ENCODE results near the gene COL13A1.

Gene COL13A1

DNA sequence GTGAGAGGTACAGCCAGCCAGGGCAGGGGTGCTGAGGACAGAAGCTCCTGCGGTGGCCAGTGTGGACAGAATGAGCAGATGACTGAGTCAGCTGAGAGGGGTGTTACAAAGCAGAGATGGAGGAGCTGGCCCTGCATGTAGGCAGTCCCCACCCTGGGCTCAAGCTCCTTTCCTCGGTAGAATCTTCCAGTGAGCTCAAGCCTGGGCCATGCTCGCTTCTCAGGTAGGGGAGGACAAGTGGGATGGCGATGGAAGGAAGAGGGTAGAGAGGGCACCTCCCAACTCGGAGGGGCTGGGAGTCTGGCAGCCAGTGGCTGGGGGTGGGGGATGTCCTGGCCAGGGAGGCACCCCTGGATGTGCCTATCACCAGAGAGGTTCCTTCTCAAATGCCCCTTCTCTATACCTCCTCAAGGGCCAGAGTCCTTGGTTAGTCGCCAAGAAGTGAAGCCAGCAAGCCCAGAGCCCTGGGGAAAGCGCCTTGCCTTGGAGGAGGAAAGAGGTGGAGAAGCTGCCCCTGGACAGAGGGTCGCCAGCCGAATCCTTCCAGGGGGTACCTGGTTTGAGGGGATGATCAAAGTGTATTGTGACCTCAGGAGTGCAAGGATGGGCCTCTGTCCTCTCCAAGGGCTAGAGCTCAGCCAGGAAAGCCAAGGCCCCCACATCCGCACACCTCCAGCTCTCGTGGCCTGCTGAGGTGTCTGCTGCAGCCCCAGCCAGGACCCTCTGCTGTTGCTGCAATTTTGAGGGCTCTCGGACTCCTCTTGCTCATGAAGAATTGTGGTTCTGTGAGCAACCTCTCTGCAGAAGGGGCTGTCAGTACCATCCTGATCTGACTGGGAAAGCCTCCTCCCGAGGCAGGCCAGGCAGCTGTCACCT, 162.4 kb downstream of the COL13A1 start:
- DNase-seq (ENCODE audit: low spot score): no peak

DNA sequence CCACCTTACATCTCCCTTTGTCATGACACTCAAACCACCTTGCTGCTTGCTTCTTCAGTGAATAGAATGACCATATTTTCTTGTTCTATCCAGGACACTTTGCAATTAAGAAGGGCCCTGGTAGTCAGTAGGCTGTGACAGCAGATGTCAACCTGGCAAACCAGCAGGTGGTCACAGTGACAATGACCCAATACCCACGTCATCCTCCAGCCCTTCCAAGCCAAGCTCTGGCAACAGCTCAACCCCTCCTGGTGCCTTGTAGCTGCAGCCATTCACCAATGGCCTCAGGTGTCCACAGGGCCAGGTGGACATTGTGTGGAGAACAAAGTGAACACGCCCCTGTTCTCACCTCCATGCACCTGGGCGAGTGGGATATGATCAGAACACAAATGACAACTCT, 163.4 kb downstream of the COL13A1 start:
- no peak for DNase-seq (ENCODE audit: low spot score)

DNA sequence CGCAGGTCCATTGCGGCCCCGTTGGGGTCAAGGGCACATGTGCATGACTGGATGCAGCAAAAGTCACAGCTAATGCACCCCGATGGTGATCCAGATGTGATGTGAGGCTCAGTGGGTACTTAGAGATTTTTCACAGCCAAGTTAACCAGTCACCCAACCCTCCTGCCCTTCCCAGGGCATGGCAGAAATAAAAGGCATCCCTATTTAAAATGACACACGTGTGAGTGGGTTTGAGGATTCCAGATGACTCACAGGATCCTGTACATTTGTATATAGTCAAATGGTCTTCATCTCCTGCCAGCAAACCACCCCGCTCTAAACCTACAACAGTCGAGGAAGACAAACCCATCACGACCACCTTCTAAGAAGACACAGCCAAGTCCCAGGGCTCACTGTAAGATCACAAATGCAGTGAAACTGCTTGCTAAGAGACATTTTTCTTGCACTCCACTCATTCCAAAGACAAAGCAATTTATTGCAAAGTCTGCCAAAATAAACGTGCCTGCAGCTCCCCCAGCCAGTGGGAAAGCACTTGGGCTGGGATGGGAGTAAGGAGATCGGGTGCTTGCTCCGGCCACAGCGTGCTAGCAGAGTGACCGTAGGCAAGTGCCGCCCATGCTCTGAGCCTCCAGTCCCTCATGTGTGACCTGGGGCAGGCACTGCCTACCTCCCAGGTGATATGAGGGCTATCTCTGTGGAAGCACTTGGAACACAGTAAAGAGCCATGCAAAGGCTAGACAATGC, 164.4 kb downstream of the COL13A1 start:
- DNase-seq (ENCODE audit: low spot score): no peak

DNA sequence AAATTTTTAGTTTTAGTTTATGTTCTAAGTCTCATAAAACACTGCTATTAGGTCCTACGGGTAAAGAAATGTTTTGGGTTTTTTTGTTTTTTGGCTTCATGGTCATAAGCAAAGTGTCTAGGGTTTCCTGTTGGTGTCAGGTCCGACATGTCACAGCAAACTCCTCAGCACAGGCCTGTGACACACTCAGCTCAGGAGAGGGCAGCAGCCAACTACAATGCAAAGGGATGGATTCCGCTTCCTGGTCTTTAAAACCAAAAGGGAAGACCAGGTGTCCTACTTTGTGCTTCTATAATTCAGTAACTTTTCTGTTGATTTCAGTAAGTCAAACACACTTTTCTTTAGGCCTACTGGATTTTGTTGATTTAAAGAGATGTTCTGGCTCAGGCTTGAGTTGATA, 167.1 kb downstream of the COL13A1 start:
- no peak for DNase-seq (ENCODE audit: low spot score)

DNA sequence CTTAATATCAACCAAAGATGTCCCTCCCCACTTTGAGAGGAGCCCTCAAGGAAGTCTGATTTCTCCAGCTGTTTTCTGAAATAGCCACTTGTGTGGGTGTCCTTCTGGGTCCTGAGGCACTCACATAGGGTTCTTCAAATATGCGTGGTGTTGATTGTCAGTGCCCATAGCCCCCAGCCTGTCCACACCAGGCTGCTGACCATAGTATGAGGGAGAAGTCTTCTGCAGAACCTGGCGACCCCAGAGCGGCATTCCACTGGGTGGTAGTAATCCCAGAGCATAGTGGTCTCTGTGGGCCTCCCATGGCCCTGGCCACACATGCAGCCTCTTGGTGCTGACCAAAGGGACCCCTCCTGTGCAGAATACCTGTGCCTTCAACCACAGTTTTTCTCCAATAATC, 168.3 kb downstream of the COL13A1 start:
- DNase-seq (ENCODE audit: low spot score): no peak

DNA sequence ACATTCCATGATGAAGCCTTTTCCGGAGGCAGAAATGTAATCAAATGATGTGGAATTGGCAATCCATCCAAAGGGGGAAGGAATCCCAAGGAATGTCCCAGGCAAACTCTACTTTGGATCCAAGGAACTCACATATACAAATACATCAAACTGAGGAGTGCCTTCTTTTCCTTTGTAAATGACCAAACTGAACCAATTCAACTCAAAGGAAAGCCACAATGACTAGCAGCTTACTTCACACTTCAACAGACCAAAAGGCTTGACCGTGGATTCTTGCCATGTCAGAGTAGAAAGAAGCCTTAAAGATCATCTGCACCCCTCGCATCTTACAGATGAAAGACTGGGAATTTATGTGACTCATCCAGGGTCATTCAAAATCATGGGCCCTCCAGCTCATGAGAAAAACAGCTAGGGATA, 171.3 kb downstream of the COL13A1 start:
- DNase-seq (ENCODE audit: low spot score): no peak

DNA sequence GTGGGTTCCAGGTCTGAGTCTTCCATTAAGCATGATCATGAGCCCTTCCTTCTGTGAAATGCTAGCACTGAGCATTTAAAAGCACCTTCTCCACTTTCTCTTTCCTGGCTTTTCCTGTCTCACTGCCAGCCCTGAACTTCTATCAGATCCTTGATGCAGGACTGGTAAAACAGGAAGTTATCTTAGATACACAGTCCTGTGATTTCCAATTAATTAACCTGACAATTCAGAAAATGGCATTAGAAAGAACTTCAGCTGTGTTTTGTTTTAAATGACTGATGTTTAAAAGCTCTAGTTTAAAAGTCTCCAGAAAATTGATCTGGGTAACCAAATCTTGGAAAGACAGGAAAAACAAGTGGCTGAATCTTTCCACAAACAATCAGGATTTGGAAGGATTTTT, 172.0 kb downstream of the COL13A1 start:
- no peak for DNase-seq (ENCODE audit: low spot score)

DNA sequence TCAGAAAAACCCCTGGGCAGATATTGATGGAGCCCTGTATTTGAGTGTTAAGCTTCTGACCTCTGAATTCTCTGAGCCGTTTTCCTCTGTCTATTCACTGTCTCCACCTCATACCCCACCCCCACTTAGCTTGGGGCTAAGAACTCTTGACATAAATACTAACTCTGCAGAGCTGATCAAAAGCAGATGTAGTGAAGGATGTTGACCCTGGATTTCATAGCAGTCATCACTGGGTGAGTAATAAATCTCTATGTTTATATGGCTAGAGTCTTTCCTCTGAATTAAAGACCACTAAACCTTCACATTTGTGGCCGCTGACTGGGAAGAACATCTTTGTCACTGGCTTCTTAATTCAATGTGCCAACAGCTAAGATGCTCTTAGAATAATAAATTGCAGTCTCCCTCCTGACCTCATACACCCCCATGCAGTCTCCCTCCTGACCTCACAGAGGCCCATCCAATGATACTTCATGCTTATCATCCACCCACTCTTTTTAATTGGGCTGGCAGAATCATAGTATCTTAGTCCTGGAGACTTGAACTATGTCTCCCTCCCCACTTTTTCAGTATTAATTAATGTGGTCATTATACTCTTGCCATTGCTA, 172.9 kb downstream of the COL13A1 start:
- no peak for DNase-seq (ENCODE audit: low spot score)

DNA sequence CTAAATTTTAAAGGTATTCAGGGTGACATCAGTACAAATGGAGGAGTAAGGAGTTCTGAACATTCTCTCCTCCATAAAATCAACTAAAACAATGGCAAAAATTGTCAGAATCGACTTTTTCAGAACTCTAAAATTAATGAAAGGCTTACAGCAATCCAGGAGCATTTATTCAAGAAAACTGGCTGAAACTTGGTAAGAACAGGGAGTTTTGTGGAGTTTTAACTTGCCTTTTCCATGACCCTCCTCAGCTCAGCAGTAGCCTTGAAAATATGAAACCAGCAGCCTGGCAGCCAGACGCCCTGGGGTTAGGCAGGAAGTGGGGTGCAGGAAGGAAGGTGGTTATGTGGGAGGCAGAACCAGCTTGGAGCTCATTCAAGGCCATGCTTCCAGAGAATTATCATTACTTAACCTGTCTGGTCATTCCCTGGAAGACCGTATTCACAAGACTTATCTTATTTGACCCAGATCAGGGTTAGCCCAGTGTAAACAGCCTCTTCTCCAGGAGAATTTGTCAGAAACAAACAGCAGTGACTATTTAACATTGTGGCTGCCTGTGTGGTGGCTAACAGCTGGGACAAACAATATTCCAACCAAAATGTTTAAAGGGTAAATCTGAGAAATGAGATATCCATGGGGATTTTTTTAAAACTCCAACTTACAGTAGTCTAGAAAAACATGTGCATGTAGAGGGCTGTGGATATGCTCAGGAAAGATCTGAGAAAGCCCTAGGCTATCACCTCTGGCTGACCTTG, 175.3 kb downstream of the COL13A1 start:
- no peak for DNase-seq (ENCODE audit: low spot score)

DNA sequence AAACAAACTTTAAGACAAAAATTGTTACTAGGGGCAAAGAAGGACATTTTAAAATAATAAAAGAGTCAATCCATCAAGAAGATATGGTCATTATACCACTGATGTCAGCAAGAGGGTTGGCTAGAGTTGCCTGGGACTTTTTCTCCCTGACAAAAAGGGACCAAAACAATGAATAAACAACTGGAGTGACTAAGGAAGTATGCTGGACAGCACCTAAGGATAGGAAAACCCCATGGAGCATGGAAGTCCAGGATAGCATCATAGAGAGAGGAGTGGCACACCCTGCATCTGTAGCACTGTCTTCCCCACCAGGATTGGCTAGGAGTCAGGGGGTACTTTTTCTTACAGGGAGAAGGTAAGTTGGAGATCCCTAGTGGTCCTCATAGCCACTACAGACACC, 177.5 kb downstream of the COL13A1 start:
- DNase-seq (ENCODE audit: low spot score): no peak

DNA sequence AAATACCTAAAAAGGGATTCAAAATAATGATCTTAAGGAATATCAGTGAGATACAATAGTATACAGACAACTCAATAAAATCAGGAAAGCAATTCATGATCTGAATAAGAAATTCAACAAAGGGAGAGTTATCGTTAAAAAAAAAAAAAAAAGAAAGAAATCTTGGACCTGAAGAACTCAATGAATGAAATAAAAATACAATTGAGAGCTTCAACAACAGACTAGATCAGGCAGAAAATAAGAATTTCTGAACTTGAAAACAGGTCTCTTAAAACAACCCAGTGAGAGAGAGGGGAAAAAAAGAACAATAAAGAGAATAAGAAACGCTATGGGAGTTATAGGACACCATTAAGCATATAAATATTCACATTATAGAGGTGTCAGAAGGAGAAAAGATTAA, 179.0 kb downstream of the COL13A1 start:
- no peak for DNase-seq (ENCODE audit: low spot score)

DNA sequence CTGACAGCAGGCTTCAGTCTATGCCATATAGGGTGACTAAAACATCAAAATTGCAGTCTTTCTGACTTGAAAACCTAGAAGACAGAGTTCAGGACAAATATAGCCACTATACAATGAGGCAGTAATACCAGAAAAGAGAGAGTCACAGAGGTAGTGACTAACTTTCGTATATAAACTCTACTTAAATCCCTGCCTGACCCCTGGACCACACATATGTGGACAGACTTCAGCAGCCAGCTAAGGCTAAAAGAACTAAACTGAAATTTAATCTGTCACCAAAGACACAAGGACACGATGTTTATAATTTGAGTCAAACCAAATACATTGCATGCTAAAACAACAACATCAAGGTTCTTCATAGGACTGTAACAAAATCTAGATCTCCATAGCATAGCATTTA, 186.4 kb downstream of the COL13A1 start:
- DNase-seq (ENCODE audit: low spot score): no peak

DNA sequence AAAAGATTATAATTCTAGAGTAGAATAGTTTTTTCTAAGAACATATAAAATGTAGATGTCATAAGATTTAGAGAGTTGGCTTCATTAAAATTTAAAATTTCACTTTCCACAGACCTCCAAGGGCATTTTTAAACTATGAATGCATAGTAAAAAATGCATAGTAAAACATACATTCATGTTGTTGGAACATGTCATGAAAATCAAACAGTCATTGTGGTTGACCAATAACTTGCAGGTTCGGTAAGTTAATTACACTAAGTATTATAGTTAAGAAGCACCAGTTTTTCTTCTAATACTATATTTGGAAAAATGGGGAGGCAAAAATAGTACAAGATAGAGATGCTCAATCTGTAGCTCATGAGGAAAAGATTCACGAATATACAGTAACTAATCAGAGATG, 189.4 kb downstream of the COL13A1 start:
- no peak for DNase-seq (ENCODE audit: low spot score)

DNA sequence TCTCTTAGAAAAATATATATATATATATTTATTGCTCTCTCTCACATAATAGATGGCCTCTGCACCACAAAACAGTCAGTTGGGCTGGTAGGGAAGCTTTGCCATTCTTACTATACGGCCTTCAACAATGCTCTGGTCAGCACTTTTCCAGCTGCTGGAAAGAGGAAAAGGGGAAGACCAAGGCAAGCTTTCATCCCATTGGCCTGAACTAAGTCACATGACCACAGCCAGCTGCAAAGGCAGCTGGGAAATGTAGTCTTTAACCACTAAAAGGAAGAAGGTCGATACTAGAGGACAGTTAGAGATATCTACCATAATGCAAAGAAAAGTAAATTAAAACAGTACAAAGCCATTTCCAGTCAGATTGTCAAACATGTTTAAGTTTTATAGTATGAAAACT, 192.6 kb downstream of the COL13A1 start:
- DNase-seq (ENCODE audit: low spot score): peak; percentile 78

DNA sequence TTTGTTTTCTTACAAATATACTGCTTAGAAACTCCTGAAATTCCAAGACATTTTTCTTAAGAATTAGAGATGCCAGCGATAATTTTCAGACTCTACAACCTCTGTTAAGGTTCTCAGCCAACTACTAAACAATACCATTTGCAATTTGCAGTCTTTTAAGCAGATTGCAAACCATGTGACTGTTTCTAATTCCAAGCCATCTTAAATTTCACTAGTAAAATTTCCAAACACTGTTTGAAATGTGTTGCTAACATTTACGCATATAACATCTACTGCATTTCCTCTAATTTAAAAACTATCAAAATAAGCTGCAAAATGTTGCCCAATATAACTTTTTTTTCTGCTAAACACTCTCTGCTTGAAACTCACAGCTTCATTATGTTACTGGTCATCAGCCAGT, 194.9 kb downstream of the COL13A1 start:
- no peak for DNase-seq (ENCODE audit: low spot score)

DNA sequence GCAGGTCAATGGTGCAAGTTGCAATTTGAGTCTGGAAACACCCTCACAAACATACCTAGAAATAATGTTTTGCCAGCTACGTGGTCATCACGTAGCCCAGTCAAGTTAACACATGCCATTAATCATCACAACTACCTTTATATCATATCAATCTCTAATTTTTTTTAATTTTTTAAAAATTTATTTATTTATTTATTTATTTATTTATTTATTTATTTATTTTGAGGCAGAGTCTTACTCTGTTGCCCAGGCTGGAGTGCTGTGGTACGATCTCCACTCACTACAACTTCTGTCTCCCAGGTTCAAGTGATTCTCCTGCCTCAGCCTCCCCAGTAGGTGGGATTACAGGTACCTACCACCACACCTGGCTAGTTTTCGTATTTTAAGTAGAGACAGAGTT, 198.6 kb downstream of the COL13A1 start:
- no peak for DNase-seq (ENCODE audit: low spot score)

DNA sequence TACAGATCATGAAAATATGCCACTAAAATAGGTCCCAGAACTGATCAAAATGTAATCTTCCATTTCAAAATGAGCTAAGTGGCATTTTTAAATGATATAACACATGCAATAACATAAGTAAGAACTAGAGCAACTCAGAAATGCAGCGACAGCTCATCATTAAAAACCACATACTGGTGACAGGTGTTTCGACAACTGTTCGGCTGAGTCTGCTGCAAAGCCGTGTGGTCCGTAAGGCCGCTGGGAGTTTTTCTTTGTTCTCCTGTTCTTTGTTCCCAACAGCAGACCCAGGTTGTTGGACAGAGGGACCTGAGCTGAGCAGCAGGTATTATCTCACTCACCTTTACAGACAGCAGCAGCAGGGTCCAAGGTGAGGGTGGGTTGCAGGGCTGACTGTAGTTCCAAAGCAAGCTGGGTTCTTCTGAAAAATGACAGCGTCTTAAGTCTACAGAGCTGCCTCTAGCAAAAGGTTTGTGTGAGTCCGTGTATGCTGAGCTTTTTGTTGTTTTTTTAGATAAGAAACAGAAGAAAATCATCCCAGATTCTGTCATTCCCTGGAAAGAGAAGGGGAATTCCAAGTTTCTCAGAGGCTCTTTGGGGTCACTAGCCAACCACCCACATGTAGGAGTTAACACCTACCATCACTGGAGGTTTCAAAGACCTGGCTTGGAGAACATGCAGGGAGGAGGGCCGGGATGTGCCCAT, 205.6 kb downstream of the COL13A1 start:
- DNase-seq (ENCODE audit: low spot score): no peak

Measured in iPS-NIHi11 (cell line).